SK-N-SH (cell line): ENCODE measurements around the gene EP400. TPM values are rescaled to one million over a fixed set of nuclear protein-coding genes. Genes with fewer than 3 reads are reported as not detected.

Experiments
- CTCF ChIA-PET: fragments of 300-600, 350-600 bp; formaldehyde crosslinking; extraction: SDS; loops from one replicate; lab custom pipeline; 2021; lab: Yijun Ruan, JAX
- POLR2A ChIA-PET: fragments of 350-600 bp; sonication (Branson Sonifier 250); formaldehyde crosslinking; extraction: SDS; loops from one replicate; lab custom pipeline; 2020; ENCODE audit warnings: antibody characterized with exemption, inconsistent platforms; lab: Yijun Ruan, JAX
- DNase-seq: peaks from one replicate; pipeline ENCODE4 v3.0.0; 2012
- H2AFZ ChIP-seq: fragments of 200-600 bp; sonication (generic); 2 replicates; pipeline ENCODE4 v1.8.1; 2016; ENCODE audit warnings: antibody characterized with exemption, mild to moderate bottlenecking, low read depth
- H3F3A ChIP-seq: fragments of 200-600 bp; sonication (generic); replicated peaks from 2 replicates; pipeline ENCODE3; 2016; ENCODE audit warnings: antibody characterized with exemption, mild to moderate bottlenecking; ENCODE audit not compliant: insufficient read depth
- H3K27ac ChIP-seq, 2 experiments: fragments of 200-500 bp in 1 of 2; fragments of 200-600 bp in 1 of 2; sonication (Bioruptor generic) in 1 of 2; sonication (generic), shearing (Covaris generic) in 1 of 2; 2 replicates each; pipeline versions ENCODE4 v1.5.1 to v1.6.1; 2014 to 2016; ENCODE audit warnings: low read depth in 2 of 2, inconsistent platforms in 1 of 2, low read length in 1 of 2, mild to moderate bottlenecking in 1 of 2, mixed read lengths in 1 of 2
- H3K27me3 ChIP-seq: fragments of 200-600 bp; sonication (generic), shearing (Covaris generic); 2 replicates; pipeline ENCODE4 v1.6.1; 2016; ENCODE audit warnings: mixed run types; ENCODE audit not compliant: insufficient read depth
- H3K36me3 ChIP-seq, 2 experiments: fragments of 200-500 bp in 1 of 2; fragments of 200-600 bp in 1 of 2; sonication (Bioruptor generic) in 1 of 2; sonication (generic) in 1 of 2; replicated peaks in 1 of 2; 2 replicates each; pipeline versions ENCODE3 to v1.5.1; 2014 to 2016; ENCODE audit warnings: low read length in 1 of 2, mild to moderate bottlenecking in 1 of 2; ENCODE audit not compliant: insufficient read depth in 2 of 2, control insufficient read depth in 1 of 2
- H3K4me1 ChIP-seq, 2 experiments: fragments of 200-500 bp in 1 of 2; fragments of 200-600 bp in 1 of 2; sonication (Bioruptor generic) in 1 of 2; sonication (generic), shearing (Covaris generic) in 1 of 2; 2 replicates each; pipeline versions ENCODE4 v1.5.1 to v1.6.1; 2014 to 2016; ENCODE audit warnings: low read depth in 1 of 2, low read length in 1 of 2, mixed run types in 1 of 2; ENCODE audit not compliant: insufficient read depth in 2 of 2, control insufficient read depth in 1 of 2
- H3K4me2 ChIP-seq: fragments of 200-600 bp; sonication (generic), shearing (Covaris generic); 2 replicates; pipeline ENCODE4 v1.6.1; 2017; ENCODE audit warnings: mixed run types
- H3K4me3 ChIP-seq, 2 experiments: fragments of 200-500 bp in 1 of 2; fragments of 200-600 bp in 1 of 2; sonication (Bioruptor generic) in 1 of 2; sonication (generic), shearing (Covaris generic) in 1 of 2; 2 replicates each; pipeline versions ENCODE4 v1.5.1 to v1.8.1; 2014 to 2016; ENCODE audit warnings: low read depth in 2 of 2, inconsistent platforms in 1 of 2, low read length in 1 of 2, mild to moderate bottlenecking in 1 of 2, mixed read lengths in 1 of 2, moderate library complexity in 1 of 2
- H3K79me2 ChIP-seq: fragments of 200-600 bp; sonication (generic); 2 replicates; pipeline ENCODE4 v1.8.1; 2017; ENCODE audit warnings: mild to moderate bottlenecking; ENCODE audit not compliant: insufficient read depth
- H3K9ac ChIP-seq: fragments of 200-600 bp; sonication (generic); 2 replicates; pipeline ENCODE4 v1.6.1; 2017; ENCODE audit warnings: mixed run types
- H3K9me2 ChIP-seq: fragments of 200-600 bp; sonication (generic); 2 replicates; pipeline ENCODE4 v1.6.1; 2017; ENCODE audit warnings: mixed run types
- H3K9me3 ChIP-seq: fragments of 200-600 bp; sonication (generic); 2 replicates; pipeline ENCODE4 v1.6.1; 2017; ENCODE audit warnings: mixed run types, mild to moderate bottlenecking, moderate library complexity
- H4K20me1 ChIP-seq: fragments of 200-600 bp; sonication (generic); 2 replicates; pipeline ENCODE4 v1.6.1; 2017; ENCODE audit warnings: mild to moderate bottlenecking, mixed run types; ENCODE audit not compliant: insufficient read depth
- CTCF ChIP-seq: fragments of 200-600 bp; sonication (generic); IDR thresholded peaks from 2 replicates; pipeline ENCODE4 v1.6.1; 2017; ENCODE audit warnings: antibody characterized with exemption, mild to moderate bottlenecking, moderate library complexity
- ELF1 ChIP-seq: IDR thresholded peaks from 2 replicates; pipeline ENCODE4 v1.4.0; 2012
- FOSL2 ChIP-seq: IDR thresholded peaks from 2 replicates; pipeline ENCODE4 v1.4.0; 2012; ENCODE audit warnings: low read depth, mild to moderate bottlenecking, moderate library complexity, borderline replicate concordance
- GABPA ChIP-seq: IDR thresholded peaks from 2 replicates; pipeline ENCODE4 v1.4.0; 2012; ENCODE audit warnings: low read depth, mild to moderate bottlenecking
- GATA2 ChIP-seq: sonication (generic); formaldehyde crosslinking; IDR thresholded peaks from 2 replicates; pipeline ENCODE4 v1.5.0; 2020; ENCODE audit warnings: mild to moderate bottlenecking, missing genetic modification reagents
- IRF3 ChIP-seq: fragments of 150-350 bp; IDR thresholded peaks from 2 replicates; pipeline ENCODE4 v1.6.1; 2016; ENCODE audit warnings: mild to moderate bottlenecking, low read depth, low read length
- PBX3 ChIP-seq: IDR thresholded peaks from 2 replicates; pipeline ENCODE4; 2012
- POLR2AphosphoS5 ChIP-seq: IDR thresholded peaks from 2 replicates; pipeline ENCODE4 v1.6.1; 2012; ENCODE audit warnings: low read depth, low read length
- RAD21 ChIP-seq: IDR thresholded peaks from 2 replicates; pipeline ENCODE4 v1.6.1; 2012; ENCODE audit warnings: mild to moderate bottlenecking, low read length
- RFX5 ChIP-seq: IDR thresholded peaks from 2 replicates; pipeline ENCODE4 v1.6.1; 2012; ENCODE audit warnings: mild to moderate bottlenecking, improper control_type of control experiment, low read length
- SMC3 ChIP-seq: IDR thresholded peaks from 2 replicates; pipeline ENCODE4 v1.6.1; 2012; ENCODE audit warnings: low read depth, low read length, improper control_type of control experiment
- TAF1 ChIP-seq: IDR thresholded peaks from 2 replicates; pipeline ENCODE4 v1.6.1; 2012; ENCODE audit warnings: low read depth, mild to moderate bottlenecking, low read length, moderate library complexity, borderline replicate concordance
- TCF12 ChIP-seq: IDR thresholded peaks from 2 replicates; pipeline ENCODE4 v1.4.0; 2012
- TEAD4 ChIP-seq: IDR thresholded peaks from 2 replicates; pipeline ENCODE4 v1.4.0; 2012; ENCODE audit warnings: mild to moderate bottlenecking, borderline replicate concordance; ENCODE audit not compliant: insufficient read depth
- WGBS: methylation state at CpG from one replicate; pipeline ENCODE4 v1.1.6; 2017; ENCODE audit warnings: low lambda C conversion rate; 5-methylcytosine and 5-hydroxymethylcytosine counted together
- polyA plus RNA-seq, 3 experiments: library from polyadenylated mRNA; depleted of rRNA; stranded (reverse); fragments of >200 nt; gene quantifications; 2 replicates each; pipeline ENCODE4 v1.2.3, GENCODE V29; 2012

EP400 gene
- polyA plus RNA-seq, 1 of the 3 experiments (the other 2 are of a cell fraction): 7.0 TPM

GRCh38 chr12:132123970-132124765 lies 174.4 kb downstream of the EP400 start:
- Histone ChIP-seq H3K4me1 (no peaks in the 10 kb centered on the region), H3F3A (peaks cover 9% of the 10 kb centered on the region), H3K36me3 (peaks cover 69 to 75% of the 10 kb centered on the region in 2 experiments), H3K27ac (no peak overlapping the region), H3K9me2 (no peaks in the 10 kb centered on the region), H2AFZ (no peak overlapping the region), H3K9ac (no peak overlapping the region), H3K4me2 (no peak overlapping the region), H4K20me1 (no peaks in the 10 kb centered on the region), H3K27me3 (no peaks in the 10 kb centered on the region), H3K4me3 (no peak overlapping the region), H3K9me3 (no peaks in the 10 kb centered on the region), H3K79me2 (no peaks in the 10 kb centered on the region)
- CTCF ChIA-PET: no interaction called here
- POLR2A ChIA-PET: no interaction called here
- 94% methylated on average over 12 of the region's 12 CpGs for WGBS
- TF ChIP-seq FOSL2 (no peak), RAD21 (no peak), GATA2 (CRISPR knock-in tag) (no peak), IRF3 (no peak), TAF1 (no peak), SMC3 (no peak), RFX5 (no peak), POLR2AphosphoS5 (no peak), TEAD4 (no peak), TCF12 (no peak), GABPA (no peak), PBX3 (no peak), ELF1 (no peak), CTCF (no peak)
- DNase-seq: no peak
